H1 (cell line): ENCODE measurements around the gene DPM2. TPM values are rescaled to one million over a fixed set of nuclear protein-coding genes. Genes with fewer than 3 reads are reported as not detected.

Experiments
- CBX8 ChIP-seq: fragments of 300-800, 300-1000 bp; sonication (generic); IDR thresholded peaks from 2 replicates; pipeline ENCODE4 v1.7.1; 2016; ENCODE audit warnings: low read depth, low read length, borderline replicate concordance
- CHD7 ChIP-seq: fragments of 300-600 bp; sonication (generic); IDR thresholded peaks from 2 replicates; pipeline ENCODE4 v1.7.1; 2012; ENCODE audit warnings: low read length, moderate library complexity, mild to moderate bottlenecking, inconsistent platforms; ENCODE audit not compliant: insufficient replicate concordance
- CTCF ChIP-seq, 3 experiments: IDR thresholded peaks; 1 replicate in 2 of 3; 2 replicates in 1 of 3; pipeline versions ENCODE4 v1.5.1 to v1.6.1; 2011; ENCODE audit warnings: low read length in 3 of 3, mild to moderate bottlenecking in 3 of 3, inconsistent platforms in 2 of 3, low read depth in 1 of 3, moderate library complexity in 1 of 3; ENCODE audit not compliant: insufficient read depth in 1 of 3; ENCODE audit errors: control extremely low read depth in 1 of 3
- EP300 ChIP-seq, 2 experiments: IDR thresholded peaks; 1 replicate in 1 of 2; 2 replicates in 1 of 2; pipeline ENCODE4 v1.6.1; 2011 to 2012; ENCODE audit warnings: low read depth in 2 of 2, low read length in 2 of 2, mild to moderate bottlenecking in 2 of 2, borderline replicate concordance in 1 of 2, inconsistent platforms in 1 of 2, moderate library complexity in 1 of 2
- HDAC2 ChIP-seq, 2 experiments: fragments of 300-600 bp in 1 of 2; sonication (generic) in 1 of 2; IDR thresholded peaks; 2 replicates each; pipeline ENCODE4 v1.6.1; 2011 to 2012; ENCODE audit warnings: low read depth in 2 of 2, low read length in 2 of 2, mild to moderate bottlenecking in 2 of 2, moderate library complexity in 2 of 2, borderline replicate concordance in 1 of 2, inconsistent platforms in 1 of 2
- RXRA ChIP-seq: IDR thresholded peaks from 2 replicates; pipeline ENCODE4 v1.6.1; 2011; ENCODE audit warnings: low read depth, mild to moderate bottlenecking, low read length, moderate library complexity; ENCODE audit not compliant: insufficient read depth
- SIX5 ChIP-seq: IDR thresholded peaks from 2 replicates; pipeline ENCODE4 v1.6.1; 2011; ENCODE audit warnings: mild to moderate bottlenecking, low read depth, low read length
- TBP ChIP-seq: IDR thresholded peaks from 2 replicates; pipeline ENCODE4 v1.6.1; 2011; ENCODE audit warnings: low read depth, low read length, improper control_type of control experiment
- TCF12 ChIP-seq: IDR thresholded peaks from 2 replicates; pipeline ENCODE4 v1.6.1; 2011; ENCODE audit warnings: low read depth, mild to moderate bottlenecking, low read length
- polyA plus RNA-seq, 7 experiments: library from polyadenylated mRNA; depleted of rRNA in 3 of 7; stranded (reverse) in 5 of 7; unstranded in 2 of 7; fragments of >200 nt in 5 of 7; fragments of 200-250 nt in 2 of 7; gene quantifications; 1 replicate in 5 of 7; 2 replicates in 1 of 7; 4 replicates in 1 of 7; pipeline versions ENCODE4 v1.2.1 to v1.2.3, GENCODE V29; 2011 to 2013; ENCODE audit warnings: missing spikeins in 2 of 7, mixed read lengths in 2 of 7
- total RNA-seq: library from RNA; stranded (reverse); fragmentation: NEBNext Ultra II Directional; extraction: Animal tissue kit (Norgen Biotek cat#: 25700); gene quantifications from 2 replicates; pipeline ENCODE4 v1.2.1, GENCODE V29; 2021

DPM2 gene
- total and polyA plus RNA-seq, 2 of the 8 experiments (the other 6 are each of a cell fraction or from before 2014, with no cell fraction given): 45.4 to 95.4 TPM

- TF ChIP-seq CHD7: no peak
- no peak for TF ChIP-seq EP300 (IDR thresholded peaks at IDR 0.05; ENCODE audit: borderline replicate concordance in 1 of 2, low read depth in 2 of 2, low read length in 2 of 2)
- TF ChIP-seq TBP: no peak
- TF ChIP-seq RXRA: no peak
- TF ChIP-seq CBX8: no peak
- TF ChIP-seq TCF12: no peak
- no peak for TF ChIP-seq SIX5
- TF ChIP-seq HDAC2 (IDR thresholded peaks at IDR 0.05; ENCODE audit: borderline replicate concordance in 1 of 2, low read depth in 2 of 2, low read length in 2 of 2): no peak
- TF ChIP-seq CTCF (IDR thresholded peaks at IDR 0.05; ENCODE audit: control extremely low read depth in 1 of 3, insufficient read depth in 1 of 3, low read depth in 1 of 3, low read length in 3 of 3): no peak
These were observed 47.6 kb downstream of the DPM2 start (continued) for GRCh38 chr9:127890053-127890452.
